HTERT RPE-1 (cell line): ENCODE data around the gene TLE3.

Experiments
- in situ Hi-C: fragments of 300-500 bp; cut with MboI; formaldehyde crosslinking; loops from 4 replicates; pipeline ENCODE4 v1.14.3; 2020; ENCODE audit warnings: low sequenced_read_pairs

The TLE3 gene

DNA sequence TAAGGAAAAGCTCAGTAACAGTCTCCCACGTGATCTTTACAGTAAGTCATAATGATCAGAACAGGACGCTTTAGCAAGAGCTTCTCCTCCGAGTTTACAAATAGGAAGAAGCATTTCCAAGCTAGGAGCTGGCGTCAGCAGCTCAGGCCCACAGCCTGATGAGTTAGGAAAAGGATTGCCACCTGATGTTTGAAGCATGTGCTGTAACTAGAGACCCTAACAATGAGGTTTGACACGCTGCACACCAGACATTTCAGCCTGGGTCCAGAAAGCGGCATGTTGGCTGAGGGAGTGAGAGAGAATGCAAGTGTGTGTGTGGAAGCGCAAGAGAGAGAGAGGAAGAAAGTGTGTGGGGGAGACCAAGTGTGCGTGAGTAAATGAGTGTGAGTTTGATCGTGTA, 47.3 kb downstream of the TLE3 start:
- in situ Hi-C loops: no loop called here

DNA sequence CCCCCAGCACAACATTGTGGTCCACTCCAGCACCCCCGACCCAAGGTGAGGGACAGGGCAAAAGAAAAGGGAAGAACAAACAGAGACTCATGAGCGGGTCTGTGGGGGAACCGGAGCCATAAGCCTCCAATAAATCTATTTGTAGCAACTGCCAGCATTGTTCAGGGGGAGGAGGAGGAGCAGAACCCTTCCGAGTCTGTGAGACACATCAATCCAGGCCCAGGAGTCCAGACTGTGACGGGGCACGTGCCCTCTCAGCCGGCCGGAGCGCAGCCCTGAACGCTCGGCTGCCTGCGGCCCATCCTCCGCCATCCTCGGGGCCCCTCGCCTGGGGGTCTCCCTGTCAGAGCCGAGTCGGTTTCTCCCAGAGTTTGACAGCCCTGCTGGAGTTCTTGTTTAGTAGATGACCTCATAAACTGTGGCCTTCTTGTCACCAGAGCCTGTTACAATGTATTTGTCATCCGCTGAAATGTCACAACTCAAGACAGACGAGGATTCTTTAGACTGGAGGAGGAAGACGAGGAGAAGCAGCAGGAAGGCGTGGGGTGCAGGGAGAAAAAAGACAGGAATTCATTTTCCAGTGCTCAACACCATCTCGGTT, 47.9 kb downstream of the TLE3 start:
- in situ Hi-C loops: no loop called here

DNA sequence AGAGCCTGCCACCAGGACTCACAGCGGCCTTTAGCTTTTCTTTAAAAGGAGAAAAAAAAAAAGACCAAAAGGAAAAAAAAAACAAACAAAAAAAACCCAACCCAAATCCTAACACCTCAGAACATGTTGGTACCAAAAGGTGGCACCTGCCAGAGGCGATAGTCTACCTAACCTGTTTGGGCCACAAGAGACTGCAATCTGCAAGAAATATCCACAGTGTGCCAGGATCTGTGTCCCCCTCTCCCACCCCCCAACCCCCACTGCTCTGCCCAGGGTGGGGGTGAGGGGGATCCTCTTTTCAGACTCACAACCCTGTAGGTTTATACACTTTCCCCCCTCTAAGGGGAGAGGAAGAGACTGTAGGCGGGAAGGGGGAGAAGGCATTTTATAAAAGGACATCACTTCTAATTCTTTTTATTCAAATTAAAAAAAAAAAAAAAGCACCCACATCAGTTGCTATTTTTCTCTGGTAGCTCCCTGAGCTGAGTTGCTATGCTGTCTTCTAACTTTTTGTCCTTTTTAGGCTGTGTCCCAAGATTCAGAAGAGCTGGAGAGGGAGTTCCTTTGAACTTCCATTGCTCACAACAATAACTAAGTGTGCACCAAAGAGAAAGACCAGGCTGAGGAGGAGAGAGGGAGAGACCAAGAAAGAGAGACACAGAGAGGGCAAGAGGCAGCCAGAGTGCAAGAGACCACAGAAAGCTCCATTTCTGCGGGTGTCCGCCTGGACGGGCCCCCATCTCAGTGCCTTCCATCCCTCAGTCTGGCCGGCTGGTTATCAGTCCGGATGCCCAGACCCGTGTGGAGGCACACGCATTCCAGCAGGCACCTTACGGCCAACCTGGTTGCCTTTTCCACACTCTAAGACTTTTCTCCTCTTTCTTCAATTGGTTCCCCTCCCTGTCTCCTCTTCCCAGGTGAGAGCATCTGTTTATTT, 48.9 kb downstream of the TLE3 start:
- in situ Hi-C loops: no loop called here

DNA sequence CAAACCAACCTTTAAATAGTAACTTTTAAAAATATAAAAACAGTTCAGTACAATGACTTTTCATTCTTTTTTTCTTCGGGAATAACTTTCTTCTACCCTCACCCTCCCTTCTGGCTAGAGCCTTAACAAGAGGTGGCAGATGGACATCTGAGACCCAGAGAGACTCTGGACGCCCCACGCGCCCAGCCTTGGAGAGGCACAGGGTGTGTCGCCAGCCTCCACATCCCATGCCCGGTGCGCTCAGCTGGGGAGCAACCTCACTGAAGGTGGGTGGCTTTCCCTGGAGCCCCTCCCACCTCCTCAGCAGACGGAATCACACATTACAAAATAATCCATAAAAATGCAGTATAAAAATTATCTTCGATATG, 49.5 kb downstream of the TLE3 start:
- in situ Hi-C loops: no loop called here

DNA sequence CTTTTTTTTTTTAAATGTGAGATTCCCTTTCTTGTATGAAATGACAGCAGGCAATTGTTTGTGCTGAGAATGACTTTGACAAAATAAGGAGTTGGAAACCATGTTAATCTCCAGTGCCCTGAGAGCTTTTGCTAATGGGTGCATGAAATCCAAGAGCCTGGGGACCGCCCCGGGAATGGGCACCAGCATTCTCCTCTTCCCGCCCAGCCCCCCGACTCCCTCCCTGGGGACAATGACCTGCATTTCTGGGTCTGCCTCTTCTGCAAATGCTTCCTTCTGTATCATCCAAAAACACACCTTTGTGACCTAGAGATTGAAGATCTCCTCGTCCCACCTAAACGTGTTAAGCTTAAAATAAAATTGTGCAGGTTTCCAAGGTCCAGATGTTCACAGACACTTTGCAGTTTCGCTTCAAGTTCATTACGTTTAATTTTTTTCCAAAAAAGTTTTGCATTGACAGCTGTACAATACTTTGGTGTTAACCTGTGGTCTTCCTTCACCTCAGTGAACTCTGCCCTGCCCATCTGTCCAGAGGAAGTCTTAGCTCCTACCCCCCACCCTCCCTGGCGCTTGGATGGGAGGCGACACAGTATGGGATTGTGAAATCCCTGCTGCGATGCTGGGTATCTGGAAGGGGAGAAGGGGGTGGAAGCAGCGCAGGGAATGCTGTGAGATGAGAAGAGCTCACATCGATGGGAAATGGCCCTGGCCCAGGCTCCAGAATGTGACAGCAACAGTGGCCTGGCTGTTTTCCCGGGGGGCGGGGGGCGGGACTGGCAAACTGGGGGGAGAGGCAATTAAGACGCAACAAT, 50.1 kb downstream of the TLE3 start:
- in situ Hi-C loops: no loop called here

DNA sequence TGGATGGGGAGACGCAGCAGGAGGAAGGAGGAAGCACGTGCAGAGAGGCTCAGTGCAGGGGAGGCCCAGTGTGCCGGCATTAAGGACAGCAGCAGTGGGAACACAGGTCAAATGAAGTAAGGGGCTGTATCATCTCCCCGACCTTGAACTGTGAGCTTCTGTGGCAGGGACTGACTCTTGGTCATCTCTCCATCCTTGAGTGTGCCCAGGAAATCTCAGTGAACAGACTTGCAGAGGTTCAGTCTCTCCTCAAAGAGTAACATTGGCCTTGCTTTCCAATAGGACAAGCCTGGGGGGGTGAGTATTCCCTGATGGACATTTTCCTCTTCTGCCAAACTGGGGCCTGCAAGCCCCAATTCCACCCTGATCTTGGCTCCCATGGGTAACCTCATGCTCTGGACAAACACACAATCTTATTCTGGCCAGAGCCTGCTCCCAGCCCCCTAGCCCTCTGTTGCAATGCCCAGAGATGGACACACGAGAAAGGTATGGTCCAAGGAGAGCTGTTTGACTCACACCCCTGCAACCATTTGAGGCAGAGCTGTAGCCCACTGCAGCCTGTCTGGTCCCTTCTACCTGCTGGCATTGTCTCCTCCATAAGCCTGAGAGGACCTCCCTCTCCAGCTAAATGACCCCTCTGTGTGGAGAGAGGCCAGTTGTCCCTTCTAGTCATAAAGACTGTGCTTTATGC, 50.9 kb downstream of the TLE3 start:
- in situ Hi-C loops: no loop called here

DNA sequence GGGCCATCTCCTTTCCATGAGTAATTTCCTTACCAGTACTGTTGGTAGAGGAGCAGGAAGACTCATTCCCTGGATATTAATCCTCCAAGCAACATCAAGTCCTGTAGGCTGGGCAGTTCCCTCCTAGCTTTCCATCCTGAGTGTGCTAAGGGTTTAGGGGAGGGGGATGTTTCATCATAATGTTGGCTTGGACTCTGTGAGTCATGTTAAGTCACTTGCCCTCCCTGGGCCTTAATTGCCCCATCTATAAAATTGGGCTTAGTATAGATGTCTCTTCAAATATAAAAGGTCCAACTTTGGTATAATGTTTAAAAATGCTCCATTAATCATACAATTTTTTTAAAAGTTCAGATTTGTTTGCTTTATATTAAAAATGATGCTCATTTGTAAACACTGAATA, 52.7 kb downstream of the TLE3 start:
- in situ Hi-C loops: no loop called here

DNA sequence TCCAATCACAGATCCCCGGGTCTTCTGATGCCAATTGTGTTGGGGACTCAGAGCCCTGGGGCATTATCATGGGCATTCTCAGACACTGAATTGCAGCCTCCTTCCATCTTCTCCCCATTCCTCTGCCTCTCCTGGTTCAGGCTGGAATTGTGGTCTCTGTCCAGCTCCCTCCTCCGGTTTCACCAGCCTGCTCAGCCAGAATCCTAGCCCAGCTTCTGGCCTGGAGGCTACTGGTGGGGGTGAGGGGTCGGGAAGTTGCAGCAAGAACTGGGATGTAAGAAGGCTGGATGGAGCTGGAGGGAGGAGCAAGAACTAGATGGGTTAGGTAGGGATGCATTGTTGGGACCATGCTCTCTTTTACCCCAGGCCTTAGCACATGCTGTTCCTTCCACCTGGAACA, 53.5 kb downstream of the TLE3 start:
- in situ Hi-C loops: no loop called here

DNA sequence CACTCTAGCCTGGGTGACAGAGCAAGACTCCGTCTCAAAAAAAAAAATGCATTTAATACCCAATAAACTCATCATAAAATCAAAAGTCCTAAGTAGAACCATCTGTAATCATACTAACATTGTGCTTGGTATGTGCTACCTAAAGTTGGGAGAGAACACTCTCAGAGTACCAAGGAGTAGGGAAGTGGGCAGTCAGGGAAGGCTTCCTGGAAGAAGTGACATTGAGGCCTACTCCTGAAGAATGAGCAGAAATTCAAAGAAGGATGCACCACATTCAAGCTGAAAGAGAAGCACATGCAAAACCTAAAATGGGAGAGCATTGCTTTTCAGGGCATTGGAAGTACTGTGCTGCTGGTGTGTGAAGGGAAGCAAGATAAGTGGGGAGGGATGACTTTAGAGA, 54.1 kb downstream of the TLE3 start:
- in situ Hi-C loops: no loop called here

DNA sequence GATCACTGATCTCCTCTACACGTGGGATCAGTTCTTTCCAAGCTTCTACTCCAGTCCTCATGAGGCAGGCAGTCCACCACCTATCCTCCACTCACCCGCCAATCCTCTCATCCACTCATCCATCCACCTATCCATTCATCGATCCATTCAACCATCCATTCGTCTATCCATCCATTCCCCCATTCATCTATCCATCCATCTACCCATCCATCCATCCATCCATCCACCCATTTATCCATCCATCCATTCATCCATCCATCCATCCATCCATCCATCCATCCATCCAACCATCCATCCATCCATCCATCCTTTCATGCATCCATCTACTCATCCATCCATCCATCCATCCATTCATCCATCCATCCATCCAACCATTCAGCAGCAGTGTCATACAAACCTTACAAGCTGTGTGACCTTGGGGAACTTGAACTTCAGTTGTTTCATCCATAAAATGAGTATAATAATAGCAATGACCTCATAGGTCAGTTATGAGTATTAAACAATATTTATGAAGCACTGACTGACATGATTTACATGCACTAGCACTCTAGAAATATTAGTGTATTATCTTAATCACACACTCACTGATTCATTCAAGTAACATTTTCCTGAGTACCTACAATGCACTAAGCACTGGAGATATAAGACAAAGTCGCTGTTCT, 55.0 kb downstream of the TLE3 start:
- in situ Hi-C loops: no loop called here

DNA sequence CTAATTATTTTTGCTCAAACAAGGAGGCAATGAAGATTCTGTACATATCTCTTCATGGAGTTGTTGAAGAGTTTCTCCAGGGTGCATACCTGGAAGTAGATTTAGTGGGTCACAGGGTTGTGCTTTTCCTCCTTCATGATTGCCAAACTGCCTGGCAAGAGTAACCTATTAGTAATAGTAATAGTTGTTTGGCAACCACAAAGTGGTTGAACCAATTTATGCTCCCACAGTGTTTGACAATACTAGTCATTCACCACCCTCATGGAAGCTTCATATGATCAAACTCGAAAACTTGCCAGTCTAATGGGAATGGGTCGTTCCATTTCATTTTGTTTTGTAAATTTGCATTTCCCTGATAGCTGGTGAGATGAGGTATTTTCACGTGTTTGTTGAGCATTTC, 57.8 kb downstream of the TLE3 start:
- in situ Hi-C loops: no loop called here

DNA sequence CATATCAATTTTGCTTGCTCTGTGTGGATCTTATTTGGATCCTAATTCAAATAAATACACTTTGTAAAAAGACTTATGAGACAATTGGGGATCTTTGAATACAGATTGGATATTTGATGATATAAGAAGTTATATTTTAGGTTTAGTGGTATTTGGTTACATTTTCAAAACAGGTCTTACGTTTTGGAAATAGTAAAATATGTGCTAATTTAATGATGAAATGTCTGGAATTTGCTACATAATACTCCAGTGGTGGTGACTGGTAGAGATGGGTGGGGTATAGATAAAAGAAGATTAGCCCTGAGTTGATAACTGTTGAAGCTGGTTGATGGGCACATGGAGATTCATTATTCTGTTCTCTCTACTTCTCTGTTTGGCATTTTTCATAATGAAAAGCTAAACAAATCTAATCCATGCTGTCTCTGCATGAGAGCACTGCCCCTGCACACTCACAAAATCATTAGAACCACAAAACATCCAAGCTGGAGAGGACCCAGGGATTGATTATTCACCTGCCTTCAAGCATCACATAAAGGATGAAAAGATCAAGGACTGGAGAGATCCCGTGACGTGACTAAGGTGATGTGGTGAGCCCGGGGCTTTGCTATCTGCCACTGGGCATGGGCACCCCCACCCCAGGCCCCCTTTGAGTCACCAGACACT, 58.9 kb downstream of the TLE3 start:
- in situ Hi-C loops: no loop called here

DNA sequence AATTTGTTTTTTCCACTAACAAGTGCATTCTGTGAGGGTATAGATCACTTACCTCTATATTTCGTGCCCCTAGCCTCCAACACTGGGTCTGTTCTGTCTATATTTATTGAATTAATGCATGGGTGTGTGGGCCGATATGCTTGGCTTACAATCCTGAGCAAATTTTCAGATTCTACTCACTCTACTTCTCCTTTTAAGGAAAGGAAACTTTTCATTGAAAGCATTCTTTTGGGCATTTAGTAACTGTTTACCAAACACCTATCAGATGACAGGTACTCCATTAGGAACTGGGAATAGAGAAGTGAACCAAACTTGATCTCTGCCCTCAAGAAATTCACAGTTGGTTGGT, 60.5 kb downstream of the TLE3 start:
- in situ Hi-C loops: no loop called here

DNA sequence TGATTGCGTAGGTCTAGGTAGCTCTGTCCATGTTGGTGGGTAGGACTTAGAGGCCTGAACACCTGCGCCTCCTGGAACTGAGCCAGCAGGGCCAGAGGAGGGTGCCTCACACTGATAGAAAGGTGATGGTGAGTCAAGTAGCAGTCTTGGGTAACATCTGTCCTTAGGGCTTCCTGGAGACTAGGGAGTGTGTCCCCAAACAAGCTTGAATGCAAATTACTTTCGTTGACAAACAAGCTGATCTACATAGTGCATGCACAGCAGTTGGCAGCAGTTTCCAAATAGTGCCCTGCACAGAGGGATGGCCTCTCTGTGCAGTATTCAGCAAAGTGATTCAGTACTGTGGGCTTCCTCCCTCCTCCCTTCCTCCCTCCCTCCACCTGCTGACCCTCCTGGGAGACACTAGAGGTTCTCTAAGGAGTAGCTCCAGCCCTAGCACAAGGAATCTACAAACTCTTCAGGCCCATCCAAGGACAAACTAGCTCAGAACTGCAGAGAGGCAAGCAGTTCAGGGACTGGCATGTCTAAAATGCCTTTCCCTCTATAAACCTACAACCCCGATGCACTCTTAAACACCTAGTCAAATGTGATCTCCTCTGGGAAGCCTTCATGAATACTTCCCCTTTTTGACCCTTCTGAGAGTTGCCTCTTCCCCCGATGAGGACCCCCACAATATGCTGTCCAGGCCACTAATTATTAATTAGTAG, 61.0 kb downstream of the TLE3 start:
- in situ Hi-C loops: no loop called here

DNA sequence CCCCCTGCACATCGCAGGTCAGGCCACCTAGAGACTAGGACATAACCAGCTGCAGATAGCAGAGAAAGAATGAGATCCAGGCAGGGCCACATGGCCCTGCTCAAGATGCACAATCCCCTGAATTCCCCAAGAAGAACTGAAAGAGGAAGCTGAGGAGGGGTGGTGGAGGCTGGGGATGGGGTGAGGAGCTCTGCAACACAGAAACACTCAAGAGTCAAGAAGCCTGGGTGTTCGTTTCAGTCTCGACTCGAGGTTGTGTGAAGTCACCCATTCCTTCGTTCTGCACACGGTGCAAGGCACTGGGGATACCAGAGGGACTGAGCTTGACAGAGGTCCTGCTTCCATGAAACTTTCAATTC, 62.0 kb downstream of the TLE3 start:
- in situ Hi-C loops: no loop called here

DNA sequence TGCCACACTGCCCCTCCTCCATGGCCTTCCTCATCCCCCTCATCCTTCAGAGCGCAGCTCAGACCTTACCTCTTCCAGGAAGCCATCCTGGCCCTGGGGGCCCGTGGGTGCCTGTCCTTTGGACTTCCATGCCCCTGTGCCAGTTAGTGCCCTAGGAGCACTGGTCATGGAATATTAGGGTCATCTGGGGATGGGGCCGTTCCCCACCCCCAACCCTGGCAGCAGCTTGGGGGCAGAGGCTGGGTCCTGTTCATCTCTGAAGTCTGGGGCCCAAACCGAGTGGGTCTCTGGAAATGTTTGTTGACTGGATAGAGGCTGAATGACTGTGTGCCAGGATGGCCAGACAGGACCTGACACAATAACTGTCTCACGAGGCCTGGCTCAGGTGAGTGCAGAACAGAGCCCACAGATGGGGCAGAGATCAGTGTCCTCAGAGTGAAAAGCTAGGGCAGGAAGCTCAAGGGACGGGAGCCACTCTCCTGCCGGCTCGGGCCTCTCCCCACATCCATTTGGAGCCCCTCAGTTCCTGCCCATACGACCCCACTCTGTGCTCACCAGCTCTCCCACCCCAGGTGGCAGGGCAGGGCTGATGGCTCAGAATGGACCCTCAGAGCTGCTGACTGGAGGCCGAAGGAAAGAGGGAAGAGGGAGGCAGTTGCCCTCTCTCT, 62.5 kb downstream of the TLE3 start:
- in situ Hi-C loops: no loop called here

DNA sequence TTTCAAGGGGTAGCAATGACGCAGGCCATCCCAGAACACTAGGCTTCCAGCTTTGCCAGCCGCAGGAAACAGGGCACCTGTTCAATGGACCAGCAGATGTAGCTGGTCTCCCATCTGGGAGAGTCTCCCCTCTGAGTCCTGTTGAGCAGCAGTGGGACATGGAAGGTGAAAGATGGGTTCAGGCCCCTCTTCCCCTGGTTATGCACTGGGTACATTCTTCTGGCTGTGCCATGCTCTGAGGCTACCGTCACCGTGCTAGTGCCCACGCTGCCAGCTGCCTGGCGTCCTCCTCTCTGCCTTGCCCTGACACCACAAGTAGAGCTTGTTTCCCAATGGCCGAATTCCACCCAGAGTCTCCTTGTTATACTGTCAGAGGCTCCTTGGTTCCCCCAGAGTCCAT, 63.1 kb downstream of the TLE3 start:
- in situ Hi-C loops: no loop called here

DNA sequence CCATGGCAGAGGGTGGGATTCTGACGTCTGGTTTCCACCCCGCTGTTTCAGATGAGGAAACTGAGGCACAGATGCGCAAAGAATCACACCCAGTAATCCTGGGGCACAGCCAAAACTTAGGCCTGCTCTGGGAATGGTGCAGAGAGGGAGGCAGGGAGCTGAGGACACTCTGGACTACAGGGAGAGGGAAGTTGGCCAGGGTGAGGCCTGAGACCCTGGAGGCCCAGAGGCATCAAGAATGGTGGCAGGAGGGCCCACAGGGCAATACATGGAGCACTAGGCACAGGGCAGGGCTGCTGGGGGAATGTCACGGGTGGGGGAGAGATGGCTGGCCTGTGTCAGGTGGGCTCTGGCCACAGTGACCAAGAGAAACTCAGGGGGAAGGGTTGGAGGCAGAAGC, 63.6 kb downstream of the TLE3 start:
- in situ Hi-C loops: no loop called here

DNA sequence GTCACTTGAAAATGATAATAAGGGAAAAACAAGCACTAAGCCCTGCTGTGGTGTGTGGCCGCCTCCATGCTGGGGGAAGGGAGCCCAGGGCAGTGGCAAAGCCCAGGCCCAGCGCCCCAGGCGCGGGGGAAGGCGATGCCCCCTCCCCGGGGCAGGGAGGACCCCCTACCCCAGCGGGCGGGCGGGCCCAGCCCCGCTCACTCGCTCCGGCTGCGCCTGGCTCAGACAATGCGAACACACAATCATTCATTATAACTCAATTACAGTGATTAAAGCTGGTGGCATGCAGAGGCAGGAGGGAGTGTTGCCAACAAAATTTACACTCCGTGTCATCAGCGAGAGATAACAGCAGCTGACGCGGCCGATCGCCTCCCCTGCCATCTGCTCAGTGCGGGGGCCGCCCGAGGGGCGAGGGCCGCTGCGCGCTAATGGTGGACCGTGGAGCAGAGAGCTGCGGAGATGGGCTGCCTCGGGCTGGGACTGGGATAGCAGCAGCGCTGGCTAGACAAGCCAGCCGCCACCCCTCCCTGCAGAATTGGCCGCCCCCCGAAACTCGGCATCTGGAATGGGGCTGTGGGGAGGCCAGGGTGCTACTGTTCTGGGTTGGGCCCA, 64.1 kb downstream of the TLE3 start:
- in situ Hi-C loops: no loop called here
